Measurements from ENCODE around the gene MYO1G. TPM values are rescaled to one million over a fixed set of nuclear protein-coding genes. Genes with fewer than 3 reads are reported as not detected.
A peak's percentile ranks its signal among the peaks of the same experiment; 100 is the strongest.
"Not testable (repeated sequence)": the region's sequence is repeated elsewhere in the genome, so short reads cannot be mapped to it uniquely, and the experiment has no call there.

The MYO1G gene
- polyA plus RNA-seq, 6 donors from 2014 or later: 83.1 to 151 (median 99.6) TPM

GRCh38 chr7:44955733-44956132, 23.1 kb downstream of the MYO1G start:
- Mint-ChIP-seq H3K27me3 (peaks cover 0 to under 1% (median 0%) of the 10 kb centered on the region in 3 donors), H3K36me3 (no peaks in the 10 kb centered on the region), H3K27ac (peak overlapping the region in 1 of 6 donors; percentile 24), H3K4me1 (peaks cover 6 to 16% (median 8%) of the 10 kb centered on the region in 3 donors), H3K4me3 (no peak overlapping the region), H3K9me3 (no peaks in the 10 kb centered on the region)
- no peak for DNase-seq
- no peak for ATAC-seq (ENCODE audit: low read depth in 2 of 2)

GRCh38 chr7:44953156-44953555, 25.7 kb downstream of the MYO1G start:
- ATAC-seq (ENCODE audit: low read depth in 2 of 2) (no peak), DNase-seq (no peak)
- Mint-ChIP-seq H3K4me1 (no peaks in the 10 kb centered on the region), H3K27me3 (peaks cover 6 to 13% (median 11%) of the 10 kb centered on the region in 3 donors), H3K27ac (peak overlapping the region in 1 of 6 donors; percentile 62), H3K4me3 (no peak overlapping the region), H3K36me3 (no peaks in the 10 kb centered on the region), H3K9me3 (peaks cover 0 to 1% (median 0%) of the 10 kb centered on the region in 7 donors)

- H3K27me3 Mint-ChIP-seq: peaks cover 9 to 13% (median 12%) of the 10 kb centered on the region in 3 donors
- no peak for DNase-seq
- H3K27ac Mint-ChIP-seq: no peak overlapping the region
- H3K36me3 Mint-ChIP-seq: no peaks in the 10 kb centered on the region
- H3K9me3 Mint-ChIP-seq: peaks cover 0 to 1% (median 0%) of the 10 kb centered on the region in 7 donors
- H3K4me1 Mint-ChIP-seq: no peaks in the 10 kb centered on the region
- ATAC-seq (ENCODE audit: low read depth in 2 of 2): no peak
- H3K4me3 Mint-ChIP-seq: no peak overlapping the region
Observed at GRCh38 chr7:44949303-44949702, 29.5 kb downstream of the MYO1G start.

GRCh38 chr7:44945479-44945878, 33.3 kb downstream of the MYO1G start:
- peaks cover 0 to 1% (median 0%) of the 10 kb centered on the region in 7 donors for H3K9me3 Mint-ChIP-seq
- no peaks in the 10 kb centered on the region for H3K36me3 Mint-ChIP-seq
- DNase-seq (no peak), ATAC-seq (ENCODE audit: low read depth in 2 of 2) (no peak)
- H3K27me3 Mint-ChIP-seq: peaks cover 10 to 15% (median 10%) of the 10 kb centered on the region in 3 donors
- H3K4me1 Mint-ChIP-seq: no peaks in the 10 kb centered on the region
- H3K4me3 Mint-ChIP-seq: no peak overlapping the region
- H3K27ac Mint-ChIP-seq: no peak overlapping the region

- Mint-ChIP-seq H3K36me3 (no peaks in the 10 kb centered on the region), H3K27ac (no peak overlapping the region), H3K27me3 (peaks cover 5 to 15% (median 7%) of the 10 kb centered on the region in 3 donors), H3K4me1 (no peaks in the 10 kb centered on the region), H3K4me3 (no peak overlapping the region), H3K9me3 (no peaks in the 10 kb centered on the region)
- ATAC-seq (ENCODE audit: low read depth in 2 of 2) (no peak), DNase-seq (no peak)
Observed at GRCh38 chr7:44944821-44945220, 34.0 kb downstream of the MYO1G start.

- H3K36me3 Mint-ChIP-seq: no peaks in the 10 kb centered on the region
- ATAC-seq (ENCODE audit: low read depth in 2 of 2): no peak
- H3K4me1 Mint-ChIP-seq: no peaks in the 10 kb centered on the region
- DNase-seq: no peak
- no peak overlapping the region for H3K4me3 Mint-ChIP-seq
- H3K27ac Mint-ChIP-seq: no peak overlapping the region
- H3K27me3 Mint-ChIP-seq: peaks cover 4 to 13% (median 8%) of the 10 kb centered on the region in 3 donors
- H3K9me3 Mint-ChIP-seq: no peaks in the 10 kb centered on the region
Observed at GRCh38 chr7:44943631-44944030, 35.2 kb downstream of the MYO1G start.

GRCh38 chr7:44937426-44937825, 41.4 kb downstream of the MYO1G start:
- H3K9me3 Mint-ChIP-seq: no peaks in the 10 kb centered on the region
- no peak for DNase-seq
- H3K36me3 Mint-ChIP-seq: no peaks in the 10 kb centered on the region
- no peak overlapping the region for H3K27ac Mint-ChIP-seq
- H3K4me3 Mint-ChIP-seq: no peak overlapping the region
- no peaks in the 10 kb centered on the region for H3K4me1 Mint-ChIP-seq
- H3K27me3 Mint-ChIP-seq: peaks cover 8 to 16% (median 10%) of the 10 kb centered on the region in 3 donors
- ATAC-seq (ENCODE audit: low read depth in 2 of 2): no peak

- Mint-ChIP-seq H3K27me3 (peaks cover 10 to 16% (median 10%) of the 10 kb centered on the region in 3 donors), H3K36me3 (no peaks in the 10 kb centered on the region), H3K9me3 (no peaks in the 10 kb centered on the region), H3K4me3 (no peak overlapping the region), H3K4me1 (no peaks in the 10 kb centered on the region), H3K27ac (no peak overlapping the region)
- ATAC-seq (ENCODE audit: low read depth in 2 of 2) (no peak), DNase-seq (no peak)
Observed at GRCh38 chr7:44936322-44936721, 42.5 kb downstream of the MYO1G start.

- Mint-ChIP-seq H3K27me3 (peaks cover 10 to 16% (median 13%) of the 10 kb centered on the region in 3 donors), H3K36me3 (no peaks in the 10 kb centered on the region), H3K4me3 (no peak overlapping the region), H3K9me3 (no peaks in the 10 kb centered on the region), H3K4me1 (no peaks in the 10 kb centered on the region), H3K27ac (no peak overlapping the region)
- no peak for ATAC-seq (ENCODE audit: low read depth in 2 of 2)
- DNase-seq: no peak
Observed at GRCh38 chr7:44935583-44935982, 43.2 kb downstream of the MYO1G start.

- DNase-seq (no peak), ATAC-seq (ENCODE audit: low read depth in 2 of 2) (no peak)
- Mint-ChIP-seq H3K36me3 (no peaks in the 10 kb centered on the region), H3K27me3 (peaks cover 10 to 17% (median 13%) of the 10 kb centered on the region in 3 donors), H3K4me3 (no peak overlapping the region), H3K27ac (no peak overlapping the region), H3K4me1 (no peaks in the 10 kb centered on the region), H3K9me3 (no peaks in the 10 kb centered on the region)
Observed at GRCh38 chr7:44935016-44935415, 43.8 kb downstream of the MYO1G start.

GRCh38 chr7:44934510-44934909, 44.3 kb downstream of the MYO1G start:
- H3K4me3 Mint-ChIP-seq; DNase-seq; H3K27ac Mint-ChIP-seq; H3K9me3 Mint-ChIP-seq; ATAC-seq (ENCODE audit: low read depth in 2 of 2); H3K36me3 Mint-ChIP-seq; H3K4me1 Mint-ChIP-seq: not testable (repeated sequence)
- peaks cover 10 to 22% (median 13%) of the 10 kb centered on the region in 3 donors for H3K27me3 Mint-ChIP-seq

- ATAC-seq (ENCODE audit: low read depth in 2 of 2): no peak
- H3K4me3 Mint-ChIP-seq: no peak overlapping the region
Observed at GRCh38 chr7:44930921-44931320, 47.9 kb downstream of the MYO1G start.

GRCh38 chr7:44922351-44922694, 56.5 kb downstream of the MYO1G start:
- H3K4me3 Mint-ChIP-seq: no peak overlapping the region
- peaks cover 9 to 13% (median 9%) of the 10 kb centered on the region in 3 donors for H3K27me3 Mint-ChIP-seq

More at GRCh38 chr7:44930921-44931320, 47.9 kb downstream of the MYO1G start:
- Mint-ChIP-seq H3K9me3 (peaks cover 0 to 3% (median 2%) of the 10 kb centered on the region in 7 donors), H3K36me3 (no peaks in the 10 kb centered on the region), H3K4me1 (no peaks in the 10 kb centered on the region), H3K27ac (no peak overlapping the region), H3K27me3 (peaks cover 13 to 29% (median 19%) of the 10 kb centered on the region in 3 donors)
- DNase-seq: no peak

GRCh38 chr7:44921607-44922350, 57.0 kb downstream of the MYO1G start:
- DNase-seq: peak; percentile 83
- peak; percentile 98 to 99 for ATAC-seq (ENCODE audit: low read depth in 2 of 2)
- no peaks in the 10 kb centered on the region for H3K36me3 Mint-ChIP-seq
- H3K27ac Mint-ChIP-seq: peak overlapping the region in 3 of 6 donors; percentile 77 to 89 (median 81)
- H3K4me3 Mint-ChIP-seq: no peak overlapping the region
- H3K9me3 Mint-ChIP-seq: no peaks in the 10 kb centered on the region
- H3K27me3 Mint-ChIP-seq: peaks cover 9 to 13% (median 9%) of the 10 kb centered on the region in 3 donors
- H3K4me1 Mint-ChIP-seq: peaks cover 0 to 6% (median 6%) of the 10 kb centered on the region in 3 donors

More at GRCh38 chr7:44922351-44922694, 56.5 kb downstream of the MYO1G start:
- no peak for DNase-seq
- Mint-ChIP-seq H3K27ac (peak overlapping the region in 3 of 6 donors; percentile 72 to 89 (median 81)), H3K4me1 (peaks cover 0 to 6% (median 6%) of the 10 kb centered on the region in 3 donors), H3K9me3 (no peaks in the 10 kb centered on the region), H3K36me3 (no peaks in the 10 kb centered on the region)
- peak in 1 of 2 donors; percentile 20 for ATAC-seq (ENCODE audit: low read depth in 2 of 2)

Measured in naive B cell (primary cell).